Naive thymus-derived CD8-positive, alpha-beta T cell (primary cell): ENCODE data around the gene FUT2. TPM values are rescaled to one million over a fixed set of nuclear protein-coding genes. Genes with fewer than 3 reads are reported as not detected.
"Not testable (repeated sequence)": the region's sequence is repeated elsewhere in the genome, so short reads cannot be mapped to it uniquely, and the experiment has no call there.

Experiments used
- ATAC-seq, 2 donors: fragments of 150-1000 bp; cut with Tn5 transposase in 1 of 2; sonication (Bioruptor Pico), chemical (Tn5 transposase) in 1 of 2; 1 replicate in 1 of 2; 2 replicates in 1 of 2; pipeline ENCODE4 v1.10.0; 2021; ENCODE audit warnings: mild to moderate bottlenecking in 2 of 2, moderate library complexity in 2 of 2
- POLR2A ChIA-PET: fragments of 350-600 bp; sonication (Branson Sonifier 250); formaldehyde crosslinking; loops from one replicate; lab custom pipeline; 2021; ENCODE audit warnings: antibody characterized with exemption; lab: Charles Lee
- DNase-seq, 10 donors: peaks; one replicate each; pipeline versions ENCODE4 v3.0.0 to v3.0.0-alpha.2; 2020 to 2022
- H3K27ac Mint-ChIP-seq, 10 donors: one replicate each; pipeline ENCODE4 v1.8.0; 2020 to 2022; ENCODE audit warnings: mild to moderate bottlenecking in 10 of 10, mixed read lengths in 10 of 10, moderate library complexity in 4 of 10, inconsistent platforms in 1 of 10
- H3K27me3 Mint-ChIP-seq, 5 donors: one replicate each; pipeline ENCODE4 v1.8.0; 2021 to 2022; ENCODE audit warnings: mixed read lengths in 5 of 5
- H3K36me3 Mint-ChIP-seq, 3 donors: one replicate each; pipeline ENCODE4 v1.8.0; 2020 to 2022; ENCODE audit warnings: mixed read lengths in 3 of 3, mild to moderate bottlenecking in 2 of 3, inconsistent platforms in 1 of 3
- H3K4me1 Mint-ChIP-seq, 4 donors: one replicate each; pipeline ENCODE4 v1.8.0; 2021 to 2022; ENCODE audit warnings: mixed read lengths in 4 of 4
- H3K4me3 Mint-ChIP-seq, 10 donors: one replicate each; pipeline ENCODE4 v1.8.0; 2020 to 2022; ENCODE audit warnings: mild to moderate bottlenecking in 10 of 10, mixed read lengths in 10 of 10, moderate library complexity in 6 of 10, inconsistent platforms in 1 of 10
- H3K9me3 Mint-ChIP-seq, 9 donors: one replicate each; pipeline ENCODE4 v1.8.0; 2020 to 2022; ENCODE audit warnings: mixed read lengths in 9 of 9, mild to moderate bottlenecking in 3 of 9, inconsistent platforms in 1 of 9, moderate library complexity in 1 of 9
- polyA plus RNA-seq, 3 donors: library from polyadenylated mRNA; unstranded; fragments of 300-500 nt; fragmentation: Illumina TruSeq; gene quantifications; one replicate each; pipeline ENCODE4 v1.2.3, GENCODE V29; 2021
- total RNA-seq, 8 experiments: library from RNA in 2 of 8; stranded (reverse) in 2 of 8; gene quantifications; one replicate each; pipeline ENCODE4 v1.2.3 and lab custom pipeline; 2021 to 2026

The FUT2 gene
- total RNA-seq, result not detected
- polyA plus RNA-seq, result 1 to 10 TPM in 1 of 3 donors, under 1 TPM in 2; 0.17 to 1.8 (median 0.17) TPM
- 0 to 0.09 (median 0) reads per million in 6 experiments for total RNA-seq (lab: John Stamatoyannopoulos, UW)

DNA sequence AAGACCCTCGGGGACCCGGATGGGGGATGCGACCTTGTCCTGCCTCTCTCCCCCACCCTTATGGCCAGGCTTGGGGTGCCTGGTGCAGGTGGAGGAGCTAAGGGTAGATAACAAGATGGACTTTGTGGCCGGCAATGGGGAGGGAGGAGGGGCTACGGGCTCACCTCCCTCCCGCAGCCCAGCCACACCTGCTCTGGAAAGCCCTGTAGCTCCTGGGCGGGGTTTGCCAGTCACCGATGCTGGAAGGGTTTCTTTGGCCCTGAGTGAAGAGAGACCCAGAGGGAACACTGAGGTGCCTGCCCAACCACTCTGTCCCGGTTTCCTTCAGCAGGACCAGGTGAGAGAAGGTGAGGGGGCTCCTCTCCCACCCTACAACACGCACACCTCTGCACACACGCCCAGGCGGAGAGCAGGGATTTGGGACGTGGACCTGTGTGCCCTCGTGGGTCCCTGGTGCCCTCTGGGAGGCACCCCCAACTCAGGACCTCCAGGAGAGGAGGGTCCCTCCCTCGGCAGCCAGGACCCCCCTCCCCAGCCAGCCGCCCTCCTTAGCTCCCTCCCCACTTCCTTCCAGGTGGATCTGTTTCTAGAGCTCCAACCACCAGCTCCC lies at the start of gene FUT2:
Gene FUT2 (plus strand): TSS at position 229 of the 610 bp plus-strand sequence. CDS start 6,986 bp downstream, outside the sequence.
- DNase-seq, result no peak
- peaks cover 0 to 12% (median 11%) of the 10 kb centered on the region in 3 donors for H3K36me3 Mint-ChIP-seq
- peaks cover 4 to 20% (median 7%) of the 10 kb centered on the region in 5 donors for H3K27me3 Mint-ChIP-seq
- H3K4me1 Mint-ChIP-seq, result peaks cover 8 to 14% (median 12%) of the 10 kb centered on the region in 4 donors
- H3K27ac Mint-ChIP-seq, result peak within 1 kb of the TSS in 4 of 10 donors; percentile 11 to 85 (median 56)
- ATAC-seq, result no peak
- H3K4me3 Mint-ChIP-seq, result peak within 1 kb of the TSS; percentile 48 to 84 (median 67)
- no peaks in the 10 kb centered on the region for H3K9me3 Mint-ChIP-seq
- POLR2A ChIA-PET, result interaction anchor here (1.0 to 1.5 kb wide), 2 partner anchors 9 to 18 kb away, joined by 3 to 4 read pairs; no protein-coding TSS in a partner anchor

DNA sequence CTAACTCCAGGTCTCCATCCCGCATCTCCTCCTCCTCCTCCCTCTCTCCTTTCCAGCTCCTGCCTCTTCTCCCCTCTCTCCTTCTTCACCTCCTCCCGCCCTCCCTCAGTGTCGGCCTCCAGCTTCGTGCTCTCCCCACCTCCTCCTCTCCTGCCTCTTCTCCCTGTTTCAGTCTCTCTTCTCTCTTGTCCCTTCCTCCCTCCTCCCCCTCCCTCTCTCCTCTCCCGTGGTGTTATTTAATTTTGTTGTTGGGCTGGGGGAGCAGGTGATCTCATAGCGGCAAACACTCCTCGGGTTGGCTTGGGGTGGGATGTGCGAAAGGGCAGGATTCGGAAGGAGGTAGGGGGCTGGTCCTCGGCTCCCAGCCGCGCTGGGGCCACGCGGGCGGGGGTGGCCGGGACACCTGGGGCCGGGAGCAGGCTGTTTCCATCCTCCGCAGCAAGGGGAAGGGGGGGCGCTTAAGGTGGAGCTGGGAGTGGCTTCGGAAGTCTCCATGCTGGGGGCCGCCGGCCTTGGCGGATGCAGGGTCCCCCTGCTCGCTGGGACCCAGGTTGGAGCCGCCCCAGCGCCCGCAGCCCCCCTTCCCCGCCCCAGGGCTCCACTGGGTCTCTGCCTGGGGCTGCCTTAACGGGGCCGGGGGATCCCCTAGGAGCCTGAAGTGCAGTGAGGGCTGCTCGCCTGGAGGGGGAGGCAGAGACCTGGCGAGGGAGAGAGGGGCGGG lies 49.6 kb upstream of the FUT2 start, which contains the start of gene CA11:
Gene CA11 (minus strand): TSS at position 187 of the 721 bp plus-strand sequence. CDS start 555 bp downstream, outside the sequence.
- DNase-seq (peak; percentile 87 to 99 (median 93)), ATAC-seq (peak; percentile 81 to 82)
- peaks cover 33 to 54% (median 50%) of the 10 kb centered on the region in 4 donors for H3K4me1 Mint-ChIP-seq
- H3K27me3 Mint-ChIP-seq, result no peaks in the 10 kb centered on the region
- H3K4me3 Mint-ChIP-seq, result peak within 1 kb of the TSS; percentile 92 to 99 (median 94)
- POLR2A ChIA-PET, result interaction anchor here (0.7 to 4.6 kb wide), 20 partner anchors 9 to 1204 kb away, joined by 3 to 44 read pairs (median 5); partner anchors contain the start of genes DBP, GYS1, RPL18 and RUVBL2
- H3K9me3 Mint-ChIP-seq, result no peaks in the 10 kb centered on the region
- peaks cover 0 to 2% (median 0%) of the 10 kb centered on the region in 3 donors for H3K36me3 Mint-ChIP-seq
- peak within 1 kb of the TSS; percentile 82 to 98 (median 94) for H3K27ac Mint-ChIP-seq

DNA sequence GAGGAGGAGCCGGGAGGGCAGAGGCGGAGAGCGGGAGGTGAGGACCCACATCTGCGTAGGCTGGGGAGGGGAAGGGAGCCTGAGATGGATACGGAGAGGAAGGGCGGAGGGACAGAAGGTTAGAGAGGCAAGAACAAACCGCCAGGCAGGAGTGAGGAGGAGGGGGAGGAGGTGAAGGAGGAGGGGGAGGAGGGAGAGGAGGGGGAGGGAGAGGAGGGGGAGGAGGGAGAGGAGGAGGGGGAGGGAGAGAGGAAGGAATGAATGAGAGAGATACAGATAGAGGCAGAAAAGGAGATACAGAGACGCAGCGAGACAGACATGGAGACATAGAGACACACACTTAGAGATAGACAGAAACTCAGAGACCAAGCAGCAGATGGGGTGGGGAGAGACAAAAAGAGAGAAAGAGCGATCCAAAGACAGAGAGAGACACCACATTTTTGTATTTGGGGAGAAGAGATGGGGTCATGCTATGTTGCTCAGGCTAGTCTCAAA lies 49.0 kb upstream of the FUT2 start:
- peaks cover 31 to 54% (median 51%) of the 10 kb centered on the region in 4 donors for H3K4me1 Mint-ChIP-seq
- peak overlapping the region; percentile 43 to 99 (median 80) for H3K4me3 Mint-ChIP-seq
- H3K36me3 Mint-ChIP-seq, result peaks cover 0 to 1% (median 0%) of the 10 kb centered on the region in 3 donors
- POLR2A ChIA-PET, result interaction anchor here (0.8 to 4.6 kb wide), 15 partner anchors 10 to 347 kb away, joined by 3 to 44 read pairs (median 6); partner anchors contain the start of genes DBP, GYS1, RPL18 and RUVBL2
- no peak for DNase-seq
- no peaks in the 10 kb centered on the region for H3K27me3 Mint-ChIP-seq
- no peak for ATAC-seq
- no peaks in the 10 kb centered on the region for H3K9me3 Mint-ChIP-seq
- peak overlapping the region; percentile 64 to 98 (median 86) for H3K27ac Mint-ChIP-seq

DNA sequence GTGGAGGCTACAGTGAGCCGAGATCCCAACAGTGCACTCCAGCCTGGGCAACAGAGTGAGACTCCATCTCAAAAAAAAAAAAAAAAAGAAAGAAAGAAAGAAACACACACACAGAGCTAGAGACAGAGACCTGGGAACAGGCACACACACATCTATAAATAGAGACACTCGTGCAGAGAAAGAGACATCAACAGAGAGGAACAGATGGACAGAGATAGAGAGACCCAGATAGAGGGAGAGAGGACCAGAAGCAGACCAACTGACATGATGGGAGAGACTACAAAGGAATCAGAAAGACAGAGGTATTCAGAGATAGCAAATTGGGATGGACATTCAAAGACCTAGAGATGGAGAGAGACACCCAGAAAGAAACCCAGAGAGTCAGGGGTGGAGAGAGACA lies 47.6 kb upstream of the FUT2 start:
- Mint-ChIP-seq H3K4me1 (peaks cover 25 to 54% (median 47%) of the 10 kb centered on the region in 4 donors), H3K4me3 (peak overlapping the region in 9 of 10 donors; percentile 5 to 63 (median 34)), H3K36me3 (no peaks in the 10 kb centered on the region), H3K9me3 (no peaks in the 10 kb centered on the region), H3K27me3 (no peaks in the 10 kb centered on the region), H3K27ac (peak overlapping the region; percentile 68 to 98 (median 93))
- ATAC-seq (no peak), DNase-seq (no peak)
- POLR2A ChIA-PET, result interaction anchor here (0.7 to 1.0 kb wide), 2 partner anchors 14 to 342 kb away, joined by 4 to 8 read pairs; no protein-coding TSS in a partner anchor

DNA sequence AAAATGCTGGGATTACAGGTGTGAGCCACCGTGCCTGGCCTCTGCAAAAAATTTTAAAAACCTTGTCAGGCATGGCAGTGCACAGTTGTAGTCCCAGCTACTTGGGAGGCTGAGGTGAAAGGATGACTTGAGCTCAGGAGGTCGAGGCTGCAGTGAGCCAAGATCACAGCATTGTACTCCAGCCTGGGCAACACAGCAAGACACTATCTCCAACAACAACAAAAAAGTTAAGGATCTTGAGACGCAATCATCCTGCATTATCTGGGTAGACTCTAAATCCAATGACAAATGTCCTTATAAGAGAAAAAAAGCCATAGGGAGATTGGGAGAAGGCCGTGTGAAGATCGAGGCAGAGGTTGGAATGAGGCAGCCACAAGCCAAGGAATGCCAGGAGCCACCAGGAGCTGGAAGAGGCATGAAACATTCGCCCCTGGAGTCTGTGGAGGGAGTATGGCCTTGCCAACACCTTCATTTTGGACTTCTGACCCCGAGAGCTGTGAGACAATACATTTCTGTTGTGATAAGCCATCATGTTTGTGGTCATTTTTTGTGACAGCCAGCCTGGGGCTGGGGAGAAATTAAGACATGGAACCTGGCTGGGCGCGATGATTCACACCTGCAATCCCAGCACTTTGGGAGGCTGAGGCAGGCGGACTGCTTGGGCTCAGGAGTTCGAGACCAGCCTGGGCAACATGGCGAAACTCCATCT lies 44.6 kb upstream of the FUT2 start:
- Mint-ChIP-seq H3K27ac (peak overlapping the region in 6 of 10 donors; percentile 0 to 54 (median 22)), H3K27me3 (no peaks in the 10 kb centered on the region), H3K4me3 (peak overlapping the region in 1 of 10 donors; percentile 1), H3K36me3 (no peaks in the 10 kb centered on the region), H3K9me3 (no peaks in the 10 kb centered on the region), H3K4me1 (peaks cover 12 to 40% (median 31%) of the 10 kb centered on the region in 4 donors)
- no peak for ATAC-seq
- DNase-seq, result no peak
- POLR2A ChIA-PET, result interaction anchor here (1.0 kb wide), 1 partner anchor 10 kb away, joined by 4 read pairs; no protein-coding TSS in a partner anchor

DNA sequence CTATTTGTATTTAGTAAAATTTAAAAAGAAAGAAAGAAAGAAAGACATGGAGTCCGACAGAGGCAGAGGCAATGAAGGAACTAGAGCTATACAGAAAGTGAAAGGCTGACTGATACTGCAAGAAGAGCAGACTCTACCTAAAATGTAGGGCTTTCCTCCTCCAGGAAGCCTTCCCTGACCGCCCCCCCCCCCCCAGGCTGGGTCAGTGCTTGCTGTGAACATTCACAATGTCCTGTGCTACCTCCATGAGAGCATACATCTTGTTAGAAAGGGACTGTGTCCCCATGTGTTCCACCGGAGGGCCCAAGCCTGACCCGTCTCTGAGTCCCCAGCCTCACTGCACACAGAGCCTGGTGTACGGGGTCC lies 44.1 kb upstream of the FUT2 start:
- H3K4me1 Mint-ChIP-seq, result peaks cover 11 to 37% (median 27%) of the 10 kb centered on the region in 4 donors
- peak overlapping the region in 4 of 10 donors; percentile 2 to 77 (median 35) for H3K27ac Mint-ChIP-seq
- no peaks in the 10 kb centered on the region for H3K36me3 Mint-ChIP-seq
- no peak overlapping the region for H3K4me3 Mint-ChIP-seq
- no peak for ATAC-seq
- H3K27me3 Mint-ChIP-seq, result no peaks in the 10 kb centered on the region
- POLR2A ChIA-PET, result no interaction called here
- no peak for DNase-seq
- H3K9me3 Mint-ChIP-seq, result no peaks in the 10 kb centered on the region

DNA sequence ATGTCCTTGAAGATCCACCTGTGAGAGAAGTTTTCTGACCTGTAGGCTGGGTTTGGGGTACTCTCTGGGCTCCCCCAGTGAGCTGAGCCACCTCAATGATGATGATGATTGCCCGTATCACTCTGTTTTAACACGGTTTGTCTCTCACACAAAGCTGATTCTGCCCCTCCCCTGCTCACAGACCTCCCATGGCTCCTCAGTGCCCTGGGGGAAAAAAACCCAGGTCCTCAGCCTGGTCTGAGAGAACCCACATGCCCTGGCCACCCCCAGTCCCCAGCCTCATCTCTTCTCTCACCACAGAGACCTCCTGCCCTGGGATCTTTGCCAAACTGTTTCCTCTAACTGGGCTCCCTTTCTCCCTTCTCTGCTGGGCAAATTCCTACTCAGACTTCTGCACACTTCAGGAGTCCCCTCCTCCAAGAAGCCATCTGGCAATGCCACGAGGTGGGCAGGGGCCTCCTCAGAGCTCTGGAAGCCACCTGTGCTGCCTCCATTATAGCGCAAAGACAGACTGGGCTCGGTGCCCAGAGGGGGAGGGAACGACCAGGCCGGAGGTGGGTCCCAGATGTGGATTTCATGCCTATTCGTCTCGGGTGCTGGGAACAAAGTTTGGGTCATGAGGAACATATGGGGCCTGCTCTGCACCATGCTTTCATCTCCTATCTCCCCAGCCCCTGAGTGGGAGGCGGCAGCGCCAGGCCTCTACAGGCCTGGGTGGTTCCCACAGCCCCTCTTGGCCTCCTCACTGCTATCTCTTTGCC lies 41.3 kb upstream of the FUT2 start:
- ATAC-seq, result no peak
- peaks cover 0 to 1% (median 0%) of the 10 kb centered on the region in 5 donors for H3K27me3 Mint-ChIP-seq
- no peaks in the 10 kb centered on the region for H3K36me3 Mint-ChIP-seq
- POLR2A ChIA-PET, result no interaction called here
- H3K27ac Mint-ChIP-seq, result peak overlapping the region in 3 of 10 donors; percentile 25 to 48 (median 37)
- peak in 1 of 10 donors; percentile 36 for DNase-seq
- H3K4me1 Mint-ChIP-seq, result peaks cover 3 to 14% (median 8%) of the 10 kb centered on the region in 4 donors
- no peak overlapping the region for H3K4me3 Mint-ChIP-seq
- no peaks in the 10 kb centered on the region for H3K9me3 Mint-ChIP-seq

DNA sequence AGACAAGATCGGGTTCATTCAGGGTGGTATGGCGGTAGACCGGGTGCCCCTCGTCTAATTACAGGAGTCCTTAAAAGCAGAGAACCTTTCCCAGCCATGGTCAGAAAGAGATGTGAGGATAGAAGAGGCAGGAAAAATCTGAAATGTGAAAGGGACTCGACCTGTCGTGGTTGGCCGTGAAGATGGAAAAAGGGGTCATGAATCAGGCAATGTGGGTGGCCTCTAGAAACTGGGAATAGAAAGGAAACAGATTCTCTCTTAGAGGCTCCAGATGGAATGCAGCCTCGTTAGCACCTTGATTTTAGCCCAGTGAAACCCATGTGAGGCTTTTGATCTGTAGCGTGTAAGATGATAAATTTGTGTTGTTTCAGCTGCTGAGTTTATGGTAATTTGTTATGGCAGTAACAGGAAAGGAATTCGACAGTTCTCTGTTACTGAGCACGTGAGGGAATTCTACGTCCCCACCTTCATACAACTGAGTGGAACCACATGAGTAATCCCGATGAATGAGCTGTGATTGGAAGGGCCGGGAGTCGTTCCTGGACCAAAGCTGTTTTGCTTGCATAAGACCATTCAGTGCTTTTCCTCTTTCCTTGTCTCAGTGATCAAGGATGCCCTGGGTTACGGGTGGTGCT lies 38.8 kb upstream of the FUT2 start:
- POLR2A ChIA-PET, result no interaction called here
- Mint-ChIP-seq H3K4me3 (no peak overlapping the region), H3K9me3 (no peaks in the 10 kb centered on the region), H3K27ac (peak overlapping the region in 2 of 10 donors; percentile 74 to 75), H3K27me3 (peaks cover 0 to 1% (median 0%) of the 10 kb centered on the region in 5 donors), H3K36me3 (no peaks in the 10 kb centered on the region), H3K4me1 (peaks cover 7 to 12% (median 10%) of the 10 kb centered on the region in 4 donors)
- peak in 1 of 10 donors; percentile 10 for DNase-seq
- no peak for ATAC-seq

DNA sequence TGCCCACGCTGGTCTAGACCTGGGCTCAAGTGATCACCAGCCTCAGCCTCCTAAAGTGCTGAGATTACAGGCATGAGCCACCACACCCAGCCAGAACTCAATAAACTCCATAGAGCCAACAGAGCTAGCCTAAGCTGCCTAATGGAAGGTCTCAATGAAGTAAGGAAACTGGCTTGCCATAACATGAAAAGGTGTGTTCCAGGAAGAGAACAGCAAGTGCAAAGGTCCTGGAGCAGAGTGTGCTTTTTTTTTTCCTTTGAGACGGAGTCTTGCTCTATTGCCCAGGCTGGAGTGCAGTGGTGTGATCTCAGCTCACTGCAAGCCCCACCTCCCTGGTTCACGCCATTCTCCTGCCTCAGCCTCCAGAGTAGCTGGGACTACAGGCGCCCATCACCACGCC lies 37.9 kb upstream of the FUT2 start:
- H3K27me3 Mint-ChIP-seq, H3K4me3 Mint-ChIP-seq, DNase-seq, H3K36me3 Mint-ChIP-seq, H3K27ac Mint-ChIP-seq, H3K9me3 Mint-ChIP-seq, ATAC-seq: not testable (repeated sequence)
- POLR2A ChIA-PET, result interaction anchor here (0.6 kb wide), 1 partner anchor 17 kb away, joined by 3 read pairs; no protein-coding TSS in a partner anchor
- H3K4me1 Mint-ChIP-seq, result peaks cover 7 to 14% (median 9%) of the 10 kb centered on the region in 4 donors

DNA sequence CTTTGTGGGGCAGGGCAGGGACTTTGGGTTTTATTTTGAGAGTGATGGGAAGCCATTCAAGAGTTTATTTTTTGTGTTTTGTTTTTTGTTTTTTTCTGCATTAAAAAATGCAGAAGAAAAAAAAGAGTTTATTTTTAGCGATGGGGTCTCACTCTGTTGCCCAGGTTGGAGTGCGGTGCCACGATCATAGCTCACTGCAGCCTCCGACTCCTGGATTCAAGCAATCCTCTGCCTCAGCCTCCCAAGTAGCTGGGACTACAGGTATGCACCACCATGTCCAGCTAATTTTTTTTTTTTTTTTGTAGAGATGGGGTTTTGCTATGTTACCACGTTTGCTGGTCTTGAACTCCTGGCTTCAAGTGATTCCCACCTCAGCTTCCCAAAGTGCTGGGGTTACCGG lies 37.3 kb upstream of the FUT2 start:
- ATAC-seq (no peak), DNase-seq (no peak)
- peaks cover 7 to 12% (median 9%) of the 10 kb centered on the region in 4 donors for H3K4me1 Mint-ChIP-seq
- no peak overlapping the region for H3K4me3 Mint-ChIP-seq
- peaks cover 0 to 1% (median 0%) of the 10 kb centered on the region in 5 donors for H3K27me3 Mint-ChIP-seq
- peak overlapping the region in 2 of 10 donors; percentile 52 to 53 for H3K27ac Mint-ChIP-seq
- POLR2A ChIA-PET, result no interaction called here
- H3K36me3 Mint-ChIP-seq, result no peaks in the 10 kb centered on the region
- H3K9me3 Mint-ChIP-seq, result no peaks in the 10 kb centered on the region

DNA sequence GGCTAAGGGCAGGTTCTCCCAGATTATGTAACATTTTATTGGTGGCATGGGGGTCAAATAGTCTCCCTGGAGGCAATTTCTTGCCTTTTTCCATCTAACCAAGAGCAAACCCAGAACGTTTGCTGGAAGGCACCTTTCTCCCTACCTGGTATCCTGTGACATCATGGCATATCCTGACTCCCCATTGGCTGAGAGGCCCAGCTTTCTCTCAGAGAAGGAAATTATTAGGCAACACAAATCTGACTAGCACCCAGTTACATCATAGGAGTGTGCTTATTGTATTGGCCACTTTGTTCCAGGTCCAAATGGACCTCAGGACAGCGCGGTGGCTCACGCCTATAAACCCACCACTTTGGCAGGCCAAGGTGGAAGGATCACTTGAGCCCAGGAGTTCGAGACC lies 36.0 kb upstream of the FUT2 start:
- Mint-ChIP-seq H3K9me3 (no peaks in the 10 kb centered on the region), H3K4me1 (peaks cover 7 to 12% (median 9%) of the 10 kb centered on the region in 4 donors), H3K36me3 (no peaks in the 10 kb centered on the region), H3K27ac (no peak overlapping the region), H3K4me3 (no peak overlapping the region), H3K27me3 (peaks cover 0 to 1% (median 0%) of the 10 kb centered on the region in 5 donors)
- POLR2A ChIA-PET, result interaction anchor here (0.7 to 1.9 kb wide), 3 partner anchors 14 to 853 kb away, joined by 3 to 4 read pairs (median 4); no protein-coding TSS in a partner anchor
- no peak for ATAC-seq
- DNase-seq, result peak in 1 of 10 donors; percentile 3
